Measurements from ENCODE around the gene NTRK3.

DNA sequence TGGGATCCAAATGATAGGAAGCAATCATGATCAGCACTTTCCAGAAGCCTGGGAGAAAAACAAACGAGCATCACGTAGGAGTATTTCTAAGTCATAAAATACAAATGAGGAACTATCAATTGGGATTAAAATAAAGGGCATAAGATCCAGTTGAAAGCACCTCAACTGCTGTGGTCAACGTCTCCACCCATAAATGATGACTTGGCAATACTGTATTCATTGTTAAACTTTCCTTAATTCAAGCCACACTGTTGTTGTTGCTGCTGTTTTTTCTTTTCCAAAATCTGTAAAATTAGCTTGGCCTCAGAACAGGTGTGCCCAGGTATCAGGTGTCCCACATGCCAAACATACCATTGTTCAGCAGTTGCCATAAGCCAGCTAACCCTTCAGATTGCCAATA, 395.8 kb downstream of the NTRK3 start:
- TF ChIP-seq, protein P1, sequence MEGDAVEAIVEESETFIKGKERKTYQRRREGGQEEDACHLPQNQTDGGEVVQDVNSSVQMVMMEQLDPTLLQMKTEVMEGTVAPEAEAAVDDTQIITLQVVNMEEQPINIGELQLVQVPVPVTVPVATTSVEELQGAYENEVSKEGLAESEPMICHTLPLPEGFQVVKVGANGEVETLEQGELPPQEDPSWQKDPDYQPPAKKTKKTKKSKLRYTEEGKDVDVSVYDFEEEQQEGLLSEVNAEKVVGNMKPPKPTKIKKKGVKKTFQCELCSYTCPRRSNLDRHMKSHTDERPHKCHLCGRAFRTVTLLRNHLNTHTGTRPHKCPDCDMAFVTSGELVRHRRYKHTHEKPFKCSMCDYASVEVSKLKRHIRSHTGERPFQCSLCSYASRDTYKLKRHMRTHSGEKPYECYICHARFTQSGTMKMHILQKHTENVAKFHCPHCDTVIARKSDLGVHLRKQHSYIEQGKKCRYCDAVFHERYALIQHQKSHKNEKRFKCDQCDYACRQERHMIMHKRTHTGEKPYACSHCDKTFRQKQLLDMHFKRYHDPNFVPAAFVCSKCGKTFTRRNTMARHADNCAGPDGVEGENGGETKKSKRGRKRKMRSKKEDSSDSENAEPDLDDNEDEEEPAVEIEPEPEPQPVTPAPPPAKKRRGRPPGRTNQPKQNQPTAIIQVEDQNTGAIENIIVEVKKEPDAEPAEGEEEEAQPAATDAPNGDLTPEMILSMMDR (IDR thresholded peaks at IDR 0.05): no peak
- no peak for TF ChIP-seq POLR2A (IDR thresholded peaks at IDR 0.05)

Data from testis (tissue), 2 donors.